NCI-H82 treated with DMSO at 0.1 percent for 48 hours (cell line): ENCODE measurements around the gene CLIP3.
"Not testable (repeated sequence)": the region's sequence is repeated elsewhere in the genome, so short reads cannot be mapped to it uniquely, and the experiment has no call there.

ENCODE experiments used
- DNase-seq: peaks from one replicate; lab custom pipeline; 2025; ENCODE audit not compliant: unreplicated experiment; lab: John Stamatoyannopoulos, UW

The CLIP3 gene

GRCh38 chr19:36049080-36049698 is 16.5 kb upstream of the CLIP3 start:
- no peak for DNase-seq

GRCh38 chr19:36047835-36048234 is 15.2 kb upstream of the CLIP3 start:
- DNase-seq: no peak

GRCh38 chr19:36046443-36047050 is 13.9 kb upstream of the CLIP3 start:
- no peak for DNase-seq

GRCh38 chr19:36043952-36044351 is 11.3 kb upstream of the CLIP3 start:
- DNase-seq: no peak

- DNase-seq: no peak
Measured at GRCh38 chr19:36041831-36042230, 9.2 kb upstream of the CLIP3 start.

- not testable (repeated sequence) for DNase-seq
Measured at GRCh38 chr19:36041092-36041491, 8.4 kb upstream of the CLIP3 start.

- DNase-seq: no peak
Measured at GRCh38 chr19:36040495-36040894, 7.8 kb upstream of the CLIP3 start.

GRCh38 chr19:36031308-36031707 is 1.4 kb downstream of the CLIP3 start:
- no peak for DNase-seq

- DNase-seq: no peak
Measured at GRCh38 chr19:36030264-36031148, 2.2 kb downstream of the CLIP3 start.

- no peak for DNase-seq
Measured at GRCh38 chr19:36028313-36029041, 4.2 kb downstream of the CLIP3 start.

- DNase-seq: no peak
Measured at GRCh38 chr19:36027696-36028095, 5.0 kb downstream of the CLIP3 start.

GRCh38 chr19:36026091-36026876 is 6.4 kb downstream of the CLIP3 start:
- no peak for DNase-seq

GRCh38 chr19:36025541-36025940 is 7.1 kb downstream of the CLIP3 start:
- DNase-seq: no peak

- DNase-seq: no peak
Measured at GRCh38 chr19:36023432-36023831, 9.2 kb downstream of the CLIP3 start.

GRCh38 chr19:36019061-36019670 is 13.5 kb downstream of the CLIP3 start:
- DNase-seq: no peak

- peak; percentile 97 for DNase-seq
Measured at GRCh38 chr19:36014012-36014924, 18.4 kb downstream of the CLIP3 start, which contains the start of gene ALKBH6. TSS of gene ALKBH6 (minus strand) at chr19:36014213. CDS start at chr19:36013397, 816 bp downstream.

- DNase-seq: no peak
Measured at GRCh38 chr19:36013280-36014011, 19.2 kb downstream of the CLIP3 start.

GRCh38 chr19:36010402-36010801 is 22.3 kb downstream of the CLIP3 start:
- DNase-seq: no peak
